Osteoblast (primary cell): ENCODE measurements around the gene SLC25A10. TPM values are rescaled to one million over a fixed set of nuclear protein-coding genes. Genes with fewer than 3 reads are reported as not detected.
A peak's percentile ranks its signal among the peaks of the same experiment; 100 is the strongest.

Source experiments
- DNase-seq: peaks from one replicate; pipeline ENCODE4 v3.0.0; 2011; ENCODE audit warnings: low spot score, mixed read lengths; ENCODE audit not compliant: insufficient read length; ENCODE audit errors: missing footprints
- H2AFZ ChIP-seq: 2 replicates; pipeline ENCODE4 v1.6.0; 2011; ENCODE audit warnings: mild to moderate bottlenecking, low read length
- H3K27ac ChIP-seq: 2 replicates; pipeline ENCODE4 v1.5.1; 2011; ENCODE audit warnings: mild to moderate bottlenecking, low read depth, low read length, moderate library complexity
- H3K27me3 ChIP-seq: 2 replicates; pipeline ENCODE4 v1.6.0; 2012; ENCODE audit warnings: mild to moderate bottlenecking, control low read depth, inconsistent platforms, low read length, moderate library complexity; ENCODE audit not compliant: insufficient read depth
- H3K36me3 ChIP-seq: 2 replicates; pipeline ENCODE4 v1.5.1; 2011; ENCODE audit warnings: mild to moderate bottlenecking, low read length, control low read depth, moderate library complexity; ENCODE audit not compliant: insufficient read depth
- H3K4me1 ChIP-seq: 2 replicates; pipeline ENCODE4 v1.5.1; 2011; ENCODE audit warnings: mild to moderate bottlenecking, low read length, control low read depth, moderate library complexity; ENCODE audit not compliant: insufficient read depth
- H3K4me2 ChIP-seq: 2 replicates; pipeline ENCODE4 v1.6.0; 2011; ENCODE audit warnings: mild to moderate bottlenecking, low read length; ENCODE audit not compliant: insufficient read depth
- H3K4me3 ChIP-seq: fragments of 200-600 bp; sonication (generic); 3 replicates; pipeline ENCODE4 v1.5.1; 2012; ENCODE audit warnings: mild to moderate bottlenecking, low read length, inconsistent platforms; ENCODE audit not compliant: insufficient read depth
- H3K79me2 ChIP-seq: 2 replicates; pipeline ENCODE4 v1.6.0; 2012; ENCODE audit warnings: mild to moderate bottlenecking, low read length, control low read depth, inconsistent platforms; ENCODE audit not compliant: insufficient read depth
- H3K9me3 ChIP-seq: 2 replicates; pipeline ENCODE4 v1.5.1; 2011; ENCODE audit warnings: low read depth, low read length, control low read depth
- H4K20me1 ChIP-seq: 2 replicates; pipeline ENCODE4 v1.6.0; 2012; ENCODE audit warnings: mild to moderate bottlenecking, low read length, control low read depth; ENCODE audit not compliant: insufficient read depth
- total RNA-seq: library from RNA; depleted of rRNA; stranded (reverse); fragments of >200 nt; gene quantifications from 2 replicates; pipeline ENCODE4 v1.2.3, GENCODE V29; 2012
- TF ChIP-seq, protein P1 (sequence below): IDR thresholded peaks from 2 replicates; pipeline ENCODE4 v1.5.1; 2011; ENCODE audit warnings: mild to moderate bottlenecking, low read depth, low read length, moderate library complexity; ENCODE audit errors: extremely low read depth

SLC25A10 gene
- total RNA-seq, 1 donor = 7.6 TPM

GRCh38 chr17:81681672-81682071, 30.4 kb upstream of the SLC25A10 start:
- Histone ChIP-seq H2AFZ (no peak overlapping the region), H4K20me1 (peaks cover 31% of the 10 kb centered on the region), H3K36me3 (peaks cover 18% of the 10 kb centered on the region), H3K27me3 (no peaks in the 10 kb centered on the region), H3K4me1 (peaks cover 23% of the 10 kb centered on the region), H3K27ac (no peak overlapping the region), H3K4me2 (no peak overlapping the region), H3K4me3 (no peak overlapping the region), H3K79me2 (peaks cover 67% of the 10 kb centered on the region), H3K9me3 (no peaks in the 10 kb centered on the region)
- no peak for DNase-seq
- TF ChIP-seq, protein P1, sequence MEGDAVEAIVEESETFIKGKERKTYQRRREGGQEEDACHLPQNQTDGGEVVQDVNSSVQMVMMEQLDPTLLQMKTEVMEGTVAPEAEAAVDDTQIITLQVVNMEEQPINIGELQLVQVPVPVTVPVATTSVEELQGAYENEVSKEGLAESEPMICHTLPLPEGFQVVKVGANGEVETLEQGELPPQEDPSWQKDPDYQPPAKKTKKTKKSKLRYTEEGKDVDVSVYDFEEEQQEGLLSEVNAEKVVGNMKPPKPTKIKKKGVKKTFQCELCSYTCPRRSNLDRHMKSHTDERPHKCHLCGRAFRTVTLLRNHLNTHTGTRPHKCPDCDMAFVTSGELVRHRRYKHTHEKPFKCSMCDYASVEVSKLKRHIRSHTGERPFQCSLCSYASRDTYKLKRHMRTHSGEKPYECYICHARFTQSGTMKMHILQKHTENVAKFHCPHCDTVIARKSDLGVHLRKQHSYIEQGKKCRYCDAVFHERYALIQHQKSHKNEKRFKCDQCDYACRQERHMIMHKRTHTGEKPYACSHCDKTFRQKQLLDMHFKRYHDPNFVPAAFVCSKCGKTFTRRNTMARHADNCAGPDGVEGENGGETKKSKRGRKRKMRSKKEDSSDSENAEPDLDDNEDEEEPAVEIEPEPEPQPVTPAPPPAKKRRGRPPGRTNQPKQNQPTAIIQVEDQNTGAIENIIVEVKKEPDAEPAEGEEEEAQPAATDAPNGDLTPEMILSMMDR = no peak

- H3K4me2 ChIP-seq = peak overlapping the region; percentile 97
- H3K4me1 ChIP-seq = peaks cover 23% of the 10 kb centered on the region
- H3K36me3 ChIP-seq = peaks cover 29% of the 10 kb centered on the region
- TF ChIP-seq, protein P1 = no peak
- no peaks in the 10 kb centered on the region for H3K9me3 ChIP-seq
- peaks cover 75% of the 10 kb centered on the region for H3K79me2 ChIP-seq
- H2AFZ ChIP-seq = peak overlapping the region; percentile 78
- H3K27me3 ChIP-seq = no peaks in the 10 kb centered on the region
- H4K20me1 ChIP-seq = peaks cover 41% of the 10 kb centered on the region
- peak overlapping the region; percentile 97 for H3K4me3 ChIP-seq
- peak; percentile 86 for DNase-seq
- peak overlapping the region; percentile 85 for H3K27ac ChIP-seq
Measured at GRCh38 chr17:81682565-81683207, 29.4 kb upstream of the SLC25A10 start.

GRCh38 chr17:81683208-81683583, 28.9 kb upstream of the SLC25A10 start:
- Histone ChIP-seq H3K9me3 (no peaks in the 10 kb centered on the region), H3K4me1 (peaks cover 23% of the 10 kb centered on the region), H3K4me2 (peak overlapping the region; percentile 97), H3K79me2 (peaks cover 80% of the 10 kb centered on the region), H3K4me3 (peak overlapping the region; percentile 97), H2AFZ (peak overlapping the region; percentile 78), H3K27me3 (no peaks in the 10 kb centered on the region), H3K27ac (peak overlapping the region; percentile 85), H3K36me3 (peaks cover 34% of the 10 kb centered on the region), H4K20me1 (peaks cover 46% of the 10 kb centered on the region)
- TF ChIP-seq, protein P1 = no peak
- peak; percentile 92 for DNase-seq

GRCh38 chr17:81683584-81684441, 28.3 kb upstream of the SLC25A10 start, which contains the start of the genes ARL16 and HGS:
Gene ARL16, minus strand, starts transcription at chr17:81683797. Its CDS starts 44 bp downstream, at chr17:81683753.
Gene HGS, plus strand, starts transcription at chr17:81684011. Its CDS starts 56 bp downstream, at chr17:81684067.
- peaks cover 23% of the 10 kb centered on the region for H3K4me1 ChIP-seq
- H3K27ac ChIP-seq = peak within 1 kb of the TSS; percentile 91
- H4K20me1 ChIP-seq = peaks cover 52% of the 10 kb centered on the region
- peaks cover 40% of the 10 kb centered on the region for H3K36me3 ChIP-seq
- H3K9me3 ChIP-seq = no peaks in the 10 kb centered on the region
- TF ChIP-seq, protein P1 = no peak
- peak within 1 kb of the TSS; percentile 78 for H2AFZ ChIP-seq
- peak within 1 kb of the TSS; percentile 97 for H3K4me3 ChIP-seq
- DNase-seq = peak; percentile 100
- H3K4me2 ChIP-seq = peak within 1 kb of the TSS; percentile 97
- peaks cover 86% of the 10 kb centered on the region for H3K79me2 ChIP-seq
- H3K27me3 ChIP-seq = no peaks in the 10 kb centered on the region
